ENCODE measurements around the gene NUDT19. TPM values are rescaled to one million over a fixed set of nuclear protein-coding genes. Genes with fewer than 3 reads are reported as not detected.
A peak's percentile ranks its signal among the peaks of the same experiment; 100 is the strongest.

The NUDT19 gene
- total RNA-seq, 1 donor from 2014 or later: 24.4 TPM

GRCh38 chr19:32661318-32661717 lies 30.3 kb upstream of the NUDT19 start:
- no peaks in the 10 kb centered on the region for H3K9me3 Mint-ChIP-seq
- H3K36me3 Mint-ChIP-seq (ENCODE audit: low read depth): peaks cover 4% of the 10 kb centered on the region
- DNase-seq (ENCODE audit: low spot score): no peak
- intact Hi-C loops (cut with micrococcal nuclease): no loop called here
- H3K27me3 Mint-ChIP-seq (ENCODE audit: insufficient read depth): no peaks in the 10 kb centered on the region
- no peak overlapping the region for H3K4me3 Mint-ChIP-seq
- no peak overlapping the region for H3K27ac Mint-ChIP-seq
- H3K4me1 Mint-ChIP-seq (ENCODE audit: low read depth): no peaks in the 10 kb centered on the region

GRCh38 chr19:32662186-32662585 lies 29.4 kb upstream of the NUDT19 start:
- H3K4me1 Mint-ChIP-seq (ENCODE audit: low read depth): no peaks in the 10 kb centered on the region
- DNase-seq (ENCODE audit: low spot score): no peak
- no peak overlapping the region for H3K4me3 Mint-ChIP-seq
- intact Hi-C loops (cut with micrococcal nuclease): no loop called here
- H3K27ac Mint-ChIP-seq: no peak overlapping the region
- no peaks in the 10 kb centered on the region for H3K9me3 Mint-ChIP-seq
- no peaks in the 10 kb centered on the region for H3K27me3 Mint-ChIP-seq (ENCODE audit: insufficient read depth)
- peaks cover 3% of the 10 kb centered on the region for H3K36me3 Mint-ChIP-seq (ENCODE audit: low read depth)

GRCh38 chr19:32666084-32666483 lies 25.5 kb upstream of the NUDT19 start:
- Mint-ChIP-seq H3K4me1 (ENCODE audit: low read depth) (peaks cover 13% of the 10 kb centered on the region), H3K36me3 (ENCODE audit: low read depth) (peaks cover 3% of the 10 kb centered on the region)
- intact Hi-C loops (cut with micrococcal nuclease): no loop called here

GRCh38 chr19:32669310-32669709 lies 22.3 kb upstream of the NUDT19 start:
- peaks cover 6% of the 10 kb centered on the region for H3K27me3 Mint-ChIP-seq (ENCODE audit: insufficient read depth)
- peaks cover 3% of the 10 kb centered on the region for H3K36me3 Mint-ChIP-seq (ENCODE audit: low read depth)
- H3K27ac Mint-ChIP-seq: no peak overlapping the region
- intact Hi-C loops (cut with micrococcal nuclease): no loop called here
- peaks cover 31% of the 10 kb centered on the region for H3K4me1 Mint-ChIP-seq (ENCODE audit: low read depth)
- H3K9me3 Mint-ChIP-seq: no peaks in the 10 kb centered on the region
- no peak for DNase-seq (ENCODE audit: low spot score)
- H3K4me3 Mint-ChIP-seq: no peak overlapping the region

More at GRCh38 chr19:32666084-32666483, 25.5 kb upstream of the NUDT19 start:
- DNase-seq (ENCODE audit: low spot score): no peak
- Mint-ChIP-seq H3K9me3 (no peaks in the 10 kb centered on the region), H3K4me3 (no peak overlapping the region), H3K27ac (no peak overlapping the region), H3K27me3 (ENCODE audit: insufficient read depth) (no peaks in the 10 kb centered on the region)

- no peak overlapping the region for H3K4me3 Mint-ChIP-seq
- peaks cover 32% of the 10 kb centered on the region for H3K4me1 Mint-ChIP-seq (ENCODE audit: low read depth)
- no peaks in the 10 kb centered on the region for H3K36me3 Mint-ChIP-seq (ENCODE audit: low read depth)
- DNase-seq (ENCODE audit: low spot score): no peak
- H3K27ac Mint-ChIP-seq: no peak overlapping the region
- peaks cover 10% of the 10 kb centered on the region for H3K27me3 Mint-ChIP-seq (ENCODE audit: insufficient read depth)
- intact Hi-C loops (cut with micrococcal nuclease): no loop called here
- no peaks in the 10 kb centered on the region for H3K9me3 Mint-ChIP-seq
Measured at GRCh38 chr19:32671883-32672593, 19.6 kb upstream of the NUDT19 start.

- Mint-ChIP-seq H3K9me3 (no peaks in the 10 kb centered on the region), H3K27ac (no peak overlapping the region), H3K4me3 (peak overlapping the region; percentile 89), H3K27me3 (ENCODE audit: insufficient read depth) (peaks cover 18% of the 10 kb centered on the region), H3K36me3 (ENCODE audit: low read depth) (no peaks in the 10 kb centered on the region), H3K4me1 (ENCODE audit: low read depth) (peaks cover 38% of the 10 kb centered on the region)
- intact Hi-C loops (cut with micrococcal nuclease): no loop called here
- DNase-seq (ENCODE audit: low spot score): no peak
Measured at GRCh38 chr19:32672841-32673240, 18.8 kb upstream of the NUDT19 start.

- Mint-ChIP-seq H3K4me1 (ENCODE audit: low read depth) (peaks cover 38% of the 10 kb centered on the region), H3K9me3 (no peaks in the 10 kb centered on the region), H3K36me3 (ENCODE audit: low read depth) (no peaks in the 10 kb centered on the region), H3K27me3 (ENCODE audit: insufficient read depth) (peaks cover 22% of the 10 kb centered on the region), H3K27ac (no peak overlapping the region), H3K4me3 (peak overlapping the region; percentile 89)
- no peak for DNase-seq (ENCODE audit: low spot score)
- intact Hi-C loops (cut with micrococcal nuclease): no loop called here
Measured at GRCh38 chr19:32673573-32673972, 18.0 kb upstream of the NUDT19 start.

- peaks cover 29% of the 10 kb centered on the region for H3K27me3 Mint-ChIP-seq (ENCODE audit: insufficient read depth)
- no peak for DNase-seq (ENCODE audit: low spot score)
- H3K36me3 Mint-ChIP-seq (ENCODE audit: low read depth): no peaks in the 10 kb centered on the region
- H3K4me1 Mint-ChIP-seq (ENCODE audit: low read depth): peaks cover 36% of the 10 kb centered on the region
- peak overlapping the region; percentile 89 for H3K4me3 Mint-ChIP-seq
- H3K9me3 Mint-ChIP-seq: no peaks in the 10 kb centered on the region
- intact Hi-C loops (cut with micrococcal nuclease): loop anchor here (2.0 kb wide), 5 partner anchors 76 to 502 kb away; partner anchors contain the start of genes DPY19L3, GPATCH1 and PDCD5
- H3K27ac Mint-ChIP-seq: peak overlapping the region; percentile 89
Measured at GRCh38 chr19:32674153-32674930, 17.3 kb upstream of the NUDT19 start.

- Mint-ChIP-seq H3K4me1 (ENCODE audit: low read depth) (peaks cover 28% of the 10 kb centered on the region), H3K27ac (peak within 1 kb of the TSS; percentile 89), H3K27me3 (ENCODE audit: insufficient read depth) (peaks cover 31% of the 10 kb centered on the region), H3K36me3 (ENCODE audit: low read depth) (no peaks in the 10 kb centered on the region), H3K4me3 (peak within 1 kb of the TSS; percentile 89), H3K9me3 (no peaks in the 10 kb centered on the region)
- intact Hi-C loops (cut with micrococcal nuclease): loop anchor here (1.0 to 5.0 kb wide), 8 partner anchors 16 to 627 kb away; partner anchors contain the start of genes CEBPA, DPY19L3, FAAP24 and GPATCH1
- DNase-seq (ENCODE audit: low spot score): peak; percentile 98
Measured at GRCh38 chr19:32674931-32675719, 16.5 kb upstream of the NUDT19 start, which contains the start of gene ANKRD27. Gene ANKRD27, minus strand, starts transcription at chr19:32675180. Its CDS starts 16,165 bp downstream, at chr19:32659015.

GRCh38 chr19:32675720-32676185 lies 15.9 kb upstream of the NUDT19 start, which contains the start of gene RGS9BP:
Gene RGS9BP, plus strand, starts transcription at chr19:32675848. Its CDS starts 416 bp downstream, at chr19:32676264.
- H3K27me3 Mint-ChIP-seq (ENCODE audit: insufficient read depth): peaks cover 34% of the 10 kb centered on the region
- peak; percentile 52 for DNase-seq (ENCODE audit: low spot score)
- H3K9me3 Mint-ChIP-seq: no peaks in the 10 kb centered on the region
- H3K4me1 Mint-ChIP-seq (ENCODE audit: low read depth): peaks cover 25% of the 10 kb centered on the region
- H3K27ac Mint-ChIP-seq: peak within 1 kb of the TSS; percentile 71
- no peaks in the 10 kb centered on the region for H3K36me3 Mint-ChIP-seq (ENCODE audit: low read depth)
- H3K4me3 Mint-ChIP-seq: peak within 1 kb of the TSS; percentile 88
- intact Hi-C loops (cut with micrococcal nuclease): loop anchor here (1.0 to 5.0 kb wide), 8 partner anchors 16 to 627 kb away; partner anchors contain the start of genes CEBPA, DPY19L3, FAAP24 and GPATCH1

- Mint-ChIP-seq H3K36me3 (ENCODE audit: low read depth) (no peaks in the 10 kb centered on the region), H3K4me1 (ENCODE audit: low read depth) (peaks cover 25% of the 10 kb centered on the region), H3K27ac (no peak overlapping the region), H3K27me3 (ENCODE audit: insufficient read depth) (peaks cover 39% of the 10 kb centered on the region), H3K4me3 (no peak overlapping the region), H3K9me3 (no peaks in the 10 kb centered on the region)
- intact Hi-C loops (cut with micrococcal nuclease): loop anchor here (5.0 kb wide), 1 partner anchor 626 kb away; the partner anchor contains the start of gene CEBPA
- DNase-seq (ENCODE audit: low spot score): no peak
Measured at GRCh38 chr19:32676186-32676894, 15.3 kb upstream of the NUDT19 start.
